Measurements from ENCODE around the gene NVL.

The NVL gene

DNA sequence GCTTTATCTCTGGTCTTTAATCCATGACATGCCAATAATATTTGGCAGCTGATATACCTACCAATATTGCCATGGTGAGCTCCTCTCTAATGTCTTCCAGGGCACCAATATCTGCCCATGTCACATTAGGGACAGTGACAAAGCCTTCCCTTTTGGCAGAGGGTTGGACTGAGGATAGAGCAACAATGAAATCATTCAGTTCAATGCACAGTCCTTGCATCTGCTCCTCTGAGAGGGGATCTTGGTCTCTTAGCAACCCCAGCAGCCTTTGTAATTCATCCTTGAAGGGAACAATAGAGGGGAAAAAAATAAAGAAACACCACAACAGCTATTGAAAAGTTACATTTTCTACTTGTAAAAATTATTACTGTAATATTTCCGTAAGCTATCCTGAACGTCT, 42.3 kb downstream of the NVL start:
- TF ChIP-seq POLR2A (IDR thresholded peaks at IDR 0.05; ENCODE audit: extremely low read depth, insufficient read length) = no peak
- no peak for TF ChIP-seq MYC (IDR thresholded peaks at IDR 0.05; ENCODE audit: low read depth, low read length)
- TF ChIP-seq, protein P1, sequence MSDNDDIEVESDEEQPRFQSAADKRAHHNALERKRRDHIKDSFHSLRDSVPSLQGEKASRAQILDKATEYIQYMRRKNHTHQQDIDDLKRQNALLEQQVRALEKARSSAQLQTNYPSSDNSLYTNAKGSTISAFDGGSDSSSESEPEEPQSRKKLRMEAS (IDR thresholded peaks at IDR 0.05; ENCODE audit: low read depth, low read length) = no peak
- TF ChIP-seq, protein P2, sequence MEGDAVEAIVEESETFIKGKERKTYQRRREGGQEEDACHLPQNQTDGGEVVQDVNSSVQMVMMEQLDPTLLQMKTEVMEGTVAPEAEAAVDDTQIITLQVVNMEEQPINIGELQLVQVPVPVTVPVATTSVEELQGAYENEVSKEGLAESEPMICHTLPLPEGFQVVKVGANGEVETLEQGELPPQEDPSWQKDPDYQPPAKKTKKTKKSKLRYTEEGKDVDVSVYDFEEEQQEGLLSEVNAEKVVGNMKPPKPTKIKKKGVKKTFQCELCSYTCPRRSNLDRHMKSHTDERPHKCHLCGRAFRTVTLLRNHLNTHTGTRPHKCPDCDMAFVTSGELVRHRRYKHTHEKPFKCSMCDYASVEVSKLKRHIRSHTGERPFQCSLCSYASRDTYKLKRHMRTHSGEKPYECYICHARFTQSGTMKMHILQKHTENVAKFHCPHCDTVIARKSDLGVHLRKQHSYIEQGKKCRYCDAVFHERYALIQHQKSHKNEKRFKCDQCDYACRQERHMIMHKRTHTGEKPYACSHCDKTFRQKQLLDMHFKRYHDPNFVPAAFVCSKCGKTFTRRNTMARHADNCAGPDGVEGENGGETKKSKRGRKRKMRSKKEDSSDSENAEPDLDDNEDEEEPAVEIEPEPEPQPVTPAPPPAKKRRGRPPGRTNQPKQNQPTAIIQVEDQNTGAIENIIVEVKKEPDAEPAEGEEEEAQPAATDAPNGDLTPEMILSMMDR (IDR thresholded peaks at IDR 0.05; ENCODE audit: low read depth, low read length) = no peak
- no peak for DNase-seq (ENCODE audit: low read depth)
- no peak overlapping the region for H3K4me3 ChIP-seq (ENCODE audit: low read depth, low read length)

DNA sequence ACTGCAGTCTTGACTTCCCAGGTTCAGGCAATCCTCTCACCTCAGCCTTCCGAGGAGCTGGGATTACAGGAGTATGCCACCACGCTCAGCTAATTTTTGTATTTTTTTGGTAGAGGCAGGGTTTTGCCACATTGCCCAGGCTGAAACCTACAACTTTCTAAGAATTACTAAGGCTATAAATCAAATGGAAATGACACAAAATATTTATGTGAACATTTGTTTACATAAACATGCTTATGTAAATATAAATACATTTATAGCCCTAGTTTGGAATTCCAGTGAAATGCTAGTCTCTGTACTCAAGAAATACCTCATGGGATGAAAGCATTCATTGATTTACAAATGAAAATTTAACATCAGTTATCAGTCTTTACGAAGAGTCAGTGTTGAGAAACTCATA, 47.8 kb downstream of the NVL start:
- TF ChIP-seq, protein P2 (IDR thresholded peaks at IDR 0.05; ENCODE audit: low read depth, low read length) = no peak
- no peak for TF ChIP-seq MYC (IDR thresholded peaks at IDR 0.05; ENCODE audit: low read depth, low read length)
- no peak for DNase-seq (ENCODE audit: low read depth)
- no peak overlapping the region for H3K4me3 ChIP-seq (ENCODE audit: low read depth, low read length)

DNA sequence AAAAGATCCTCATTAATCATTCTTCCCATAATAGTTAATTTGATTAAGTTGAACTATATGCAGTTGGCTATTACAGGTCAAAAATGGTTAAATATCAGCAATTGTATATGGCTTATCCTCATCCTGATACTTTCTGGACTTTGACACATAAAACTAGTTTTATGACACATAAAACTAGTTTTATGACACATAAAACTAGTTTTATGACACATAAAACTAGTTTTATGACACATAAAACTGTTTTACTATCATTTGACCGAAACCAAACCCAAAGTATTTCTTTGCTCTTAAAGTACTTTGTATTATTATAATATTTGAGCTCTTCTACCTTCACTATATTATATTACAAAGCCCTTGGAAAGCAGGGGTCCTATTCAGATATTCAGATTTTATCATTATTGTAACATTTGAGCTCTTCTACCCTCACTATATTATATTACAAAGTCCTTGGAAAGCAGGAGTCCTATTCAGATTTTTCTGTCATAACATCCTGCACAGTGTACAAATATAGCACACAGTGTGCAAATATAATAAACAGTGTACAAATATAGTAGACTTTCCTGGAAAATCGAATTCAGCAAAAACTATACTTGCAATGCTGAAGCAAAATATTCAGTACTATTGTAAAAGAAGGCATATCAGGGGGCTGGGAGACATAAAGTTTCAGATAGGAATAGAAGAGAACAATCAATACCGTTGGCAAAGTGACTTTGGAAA, 53.0 kb downstream of the NVL start:
- DNase-seq (ENCODE audit: low read depth) = no peak
- H3K4me3 ChIP-seq (ENCODE audit: low read depth, low read length) = no peak overlapping the region
- TF ChIP-seq, protein P1 (IDR thresholded peaks at IDR 0.05; ENCODE audit: low read depth, low read length) = no peak
- TF ChIP-seq MYC (IDR thresholded peaks at IDR 0.05; ENCODE audit: low read depth, low read length) = no peak

DNA sequence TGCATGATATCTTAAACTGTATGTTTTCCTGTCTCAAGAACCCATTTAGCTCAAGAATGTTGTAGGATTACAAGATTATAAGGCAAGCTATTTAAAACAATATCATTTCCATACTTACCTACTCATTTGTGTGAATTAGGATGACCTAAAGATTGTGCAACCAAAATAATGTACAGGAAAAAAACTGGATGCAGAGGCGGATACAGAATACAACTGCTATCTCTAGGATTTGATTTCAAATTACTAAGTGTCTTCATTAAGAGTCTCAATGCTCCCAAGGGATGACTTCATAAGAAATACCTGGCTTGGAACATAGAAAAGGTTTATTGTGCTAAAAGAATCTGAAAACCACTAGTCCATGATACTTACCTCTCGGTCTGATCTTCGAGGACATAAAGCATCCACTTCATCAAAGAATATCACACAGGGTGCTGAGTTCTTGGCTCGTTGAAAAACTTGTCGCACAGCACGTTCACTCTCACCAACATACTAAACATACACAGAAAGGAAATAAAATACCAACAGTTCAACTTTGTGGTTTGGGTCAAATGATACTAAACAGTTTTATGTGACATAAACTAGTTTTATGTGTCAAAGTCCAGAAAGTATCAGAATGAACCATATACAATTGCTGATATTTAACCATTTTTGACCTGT, 54.9 kb downstream of the NVL start:
- TF ChIP-seq, protein P2 (IDR thresholded peaks at IDR 0.05; ENCODE audit: low read depth, low read length) = no peak
- TF ChIP-seq POLR2A (IDR thresholded peaks at IDR 0.05; ENCODE audit: extremely low read depth, insufficient read length) (no peak), MYC (IDR thresholded peaks at IDR 0.05; ENCODE audit: low read depth, low read length) (no peak)
- TF ChIP-seq, protein P1 (IDR thresholded peaks at IDR 0.05; ENCODE audit: low read depth, low read length) = no peak
- H3K4me3 ChIP-seq (ENCODE audit: low read depth, low read length) = no peak overlapping the region

DNA sequence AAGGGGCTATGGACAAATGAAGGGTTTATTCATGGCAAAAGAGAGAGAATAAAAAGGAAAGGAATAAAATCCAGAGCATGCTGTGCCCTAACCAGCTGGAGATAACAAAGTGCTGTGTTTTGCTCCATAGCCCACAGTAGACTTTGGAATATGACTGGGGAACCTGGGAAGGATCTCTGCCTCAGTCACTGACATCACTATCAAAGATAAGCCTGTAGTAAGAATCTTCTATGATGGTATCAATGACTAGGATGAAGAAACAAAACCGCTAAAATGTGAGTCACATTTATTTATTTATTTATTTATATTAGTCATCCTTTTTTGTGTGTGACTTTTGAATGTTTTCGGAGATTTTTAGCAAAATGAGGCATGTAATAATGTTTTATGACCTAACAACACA, 56.3 kb downstream of the NVL start:
- DNase-seq (ENCODE audit: low read depth) = no peak
- H3K4me3 ChIP-seq (ENCODE audit: low read depth, low read length) = no peak overlapping the region
- TF ChIP-seq MYC (IDR thresholded peaks at IDR 0.05; ENCODE audit: low read depth, low read length) (no peak), POLR2A (IDR thresholded peaks at IDR 0.05; ENCODE audit: extremely low read depth, insufficient read length) (no peak)
- TF ChIP-seq, protein P2 (IDR thresholded peaks at IDR 0.05; ENCODE audit: low read depth, low read length) = no peak
- TF ChIP-seq, protein P1 (IDR thresholded peaks at IDR 0.05; ENCODE audit: low read depth, low read length) = no peak

More for the DNA sequence above, 54.9 kb downstream of the NVL start:
- DNase-seq (ENCODE audit: low read depth) = no peak

DNA sequence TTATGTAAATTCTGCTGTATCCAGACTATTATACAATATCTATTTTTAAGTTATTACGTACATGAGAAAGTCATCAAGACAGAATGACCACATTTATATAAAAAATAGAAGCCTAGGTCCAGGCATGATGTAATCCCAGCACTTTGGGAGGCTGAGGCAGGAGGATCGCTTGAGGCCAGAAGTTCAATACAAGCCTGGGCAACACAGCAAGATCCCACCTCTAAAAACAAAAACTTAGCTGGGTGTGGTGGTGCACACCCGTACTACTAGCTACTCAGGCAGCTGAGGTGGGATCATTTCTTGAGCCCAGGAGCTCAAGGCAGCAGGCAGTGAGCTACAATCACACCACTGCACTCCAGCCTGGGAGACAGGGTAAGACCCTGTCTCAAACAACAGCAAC, 58.9 kb downstream of the NVL start:
- no peak for DNase-seq (ENCODE audit: low read depth)
- no peak overlapping the region for H3K4me3 ChIP-seq (ENCODE audit: low read depth, low read length)
- TF ChIP-seq MYC (IDR thresholded peaks at IDR 0.05; ENCODE audit: low read depth, low read length) = no peak
- TF ChIP-seq POLR2A (IDR thresholded peaks at IDR 0.05; ENCODE audit: extremely low read depth, insufficient read length) = no peak
- TF ChIP-seq, protein P1 (IDR thresholded peaks at IDR 0.05; ENCODE audit: low read depth, low read length) = no peak
- TF ChIP-seq, protein P2 (IDR thresholded peaks at IDR 0.05; ENCODE audit: low read depth, low read length) = no peak

All from NB4 (cell line).